SK-N-SH treated with all-trans-retinoic acid at 6 μM for 48 hours (cell line): Measurements from ENCODE around the gene PHF21B.
"Not testable (repeated sequence)": the region's sequence is repeated elsewhere in the genome, so short reads cannot be mapped to it uniquely, and the experiment has no call there.

Experiments
- ATAC-seq: fragments of 200-7000 bp; cut with Tn5 transposase; 3 replicates; pipeline ENCODE4 v1.9.1; 2020; ENCODE audit warnings: mild to moderate bottlenecking, moderate library complexity
- ARNTL ChIP-seq: fragments of 450-650 bp; formaldehyde crosslinking; IDR thresholded peaks from 2 replicates; pipeline ENCODE4 v1.5.0; 2020; ENCODE audit warnings: low read depth, mild to moderate bottlenecking, moderate library complexity, borderline replicate concordance
- BACH2 ChIP-seq: fragments of 250-450 bp; sonication (Bioruptor Pico); IDR thresholded peaks from 2 replicates; pipeline ENCODE4 v1.9.0; 2021; ENCODE audit warnings: mild to moderate bottlenecking, borderline replicate concordance
- CREB5 ChIP-seq: fragments of 250-450 bp; sonication (Bioruptor Pico); IDR thresholded peaks from 2 replicates; pipeline ENCODE4 v1.5.1; 2020; ENCODE audit warnings: low read depth, mild to moderate bottlenecking, moderate library complexity
- CSDC2 ChIP-seq: fragments of 250-450 bp; sonication (Bioruptor Pico); IDR thresholded peaks from 2 replicates; pipeline ENCODE4 v1.5.0; 2020; ENCODE audit warnings: mild to moderate bottlenecking, moderate library complexity
- CSRNP3 ChIP-seq: fragments of 250-450 bp; sonication (Bioruptor Pico); IDR thresholded peaks from 2 replicates; pipeline ENCODE4 v1.5.1; 2021; ENCODE audit warnings: mild to moderate bottlenecking, moderate library complexity
- ESRRG ChIP-seq: fragments of 250-450 bp; sonication (Bioruptor Pico); IDR thresholded peaks from 2 replicates; pipeline ENCODE4 v1.6.1; 2021; ENCODE audit warnings: mild to moderate bottlenecking
- GLIS3 ChIP-seq: fragments of 250-450 bp; sonication (Bioruptor Pico); IDR thresholded peaks from 2 replicates; pipeline ENCODE4 v1.5.0; 2020; ENCODE audit warnings: mild to moderate bottlenecking, moderate library complexity
- ISL1 ChIP-seq: fragments of 250-450 bp; sonication (Bioruptor Pico); IDR thresholded peaks from 2 replicates; pipeline ENCODE4 v2.1.2; 2022; ENCODE audit warnings: mild to moderate bottlenecking, moderate library complexity
- OSR1 ChIP-seq: fragments of 250-450 bp; sonication (Bioruptor Pico); IDR thresholded peaks from 2 replicates; pipeline ENCODE4 v1.8.0; 2022; ENCODE audit warnings: moderate library complexity, mild to moderate bottlenecking, inconsistent platforms
- PATZ1 ChIP-seq: fragments of 250-450 bp; sonication (Bioruptor Pico); IDR thresholded peaks from 2 replicates; pipeline ENCODE4 v1.8.0; 2020; ENCODE audit warnings: mild to moderate bottlenecking, moderate library complexity, borderline replicate concordance
- POU6F1 ChIP-seq: fragments of 250-450 bp; sonication (Bioruptor Pico); IDR thresholded peaks from 2 replicates; pipeline ENCODE4 v1.8.0; 2021; ENCODE audit warnings: low read depth, mild to moderate bottlenecking, moderate library complexity, borderline replicate concordance
- PPARA ChIP-seq: fragments of 250-450 bp; sonication (Bioruptor Pico); IDR thresholded peaks from 2 replicates; pipeline ENCODE4 v1.5.0; 2020; ENCODE audit warnings: mild to moderate bottlenecking, borderline replicate concordance
- SNAI2 ChIP-seq: fragments of 250-450 bp; sonication (Bioruptor Pico); IDR thresholded peaks from 2 replicates; pipeline ENCODE4 v1.5.0; 2020; ENCODE audit warnings: mild to moderate bottlenecking, moderate library complexity
- TCF4 ChIP-seq: fragments of 250-450 bp; sonication (Bioruptor Pico); IDR thresholded peaks from 2 replicates; pipeline ENCODE4 v1.8.0; 2021; ENCODE audit warnings: mild to moderate bottlenecking, moderate library complexity, borderline replicate concordance
- TOX ChIP-seq: fragments of 250-450 bp; sonication (Bioruptor Pico); IDR thresholded peaks from 2 replicates; pipeline ENCODE4 v1.8.0; 2021; ENCODE audit warnings: mild to moderate bottlenecking, moderate library complexity, borderline replicate concordance
- TSHZ2 ChIP-seq: fragments of 250-450 bp; sonication (Bioruptor Pico); IDR thresholded peaks from 2 replicates; pipeline ENCODE4 v1.5.0; 2020; ENCODE audit warnings: mild to moderate bottlenecking, moderate library complexity
- ZC3H10 ChIP-seq: fragments of 250-450 bp; sonication (Bioruptor Pico); IDR thresholded peaks from 2 replicates; pipeline ENCODE4 v1.5.1; 2021; ENCODE audit warnings: mild to moderate bottlenecking, moderate library complexity
- ZFP3 ChIP-seq: fragments of 250-450 bp; sonication (Bioruptor Pico); IDR thresholded peaks from 2 replicates; pipeline ENCODE4 v1.5.0; 2020; ENCODE audit warnings: mild to moderate bottlenecking, moderate library complexity
- ZFP30 ChIP-seq: fragments of 450-650 bp; formaldehyde crosslinking; IDR thresholded peaks from 2 replicates; pipeline ENCODE4 v1.5.0; 2022; ENCODE audit warnings: mild to moderate bottlenecking, moderate library complexity
- ZNF70 ChIP-seq: fragments of 450-650 bp; formaldehyde crosslinking; IDR thresholded peaks from 2 replicates; pipeline ENCODE4 v1.5.0; 2020; ENCODE audit warnings: mild to moderate bottlenecking, moderate library complexity
- ZNF8 ChIP-seq: fragments of 450-650 bp; formaldehyde crosslinking; IDR thresholded peaks from 2 replicates; pipeline ENCODE4 v1.5.0; 2020; ENCODE audit warnings: mild to moderate bottlenecking, moderate library complexity

The PHF21B gene

GRCh38 chr22:44962741-44963454 lies 46.9 kb downstream of the PHF21B start:
- no peak for ATAC-seq
- TF ChIP-seq ISL1 (CRISPR knock-in tag): no peak
- no peak for TF ChIP-seq BACH2
- no peak for TF ChIP-seq POU6F1 (CRISPR knock-in tag)
- no peak for TF ChIP-seq PATZ1 (CRISPR knock-in tag)
- no peak for TF ChIP-seq OSR1 (CRISPR knock-in tag)
- TF ChIP-seq CREB5 (CRISPR knock-in tag): no peak
- TF ChIP-seq SNAI2 (CRISPR knock-in tag): no peak
- TF ChIP-seq ARNTL (CRISPR knock-in tag): no peak
- no peak for TF ChIP-seq TOX
- no peak for TF ChIP-seq ESRRG
- TF ChIP-seq ZFP3 (CRISPR knock-in tag): no peak
- TF ChIP-seq ZC3H10 (CRISPR knock-in tag): no peak
- no peak for TF ChIP-seq ZNF70
- no peak for TF ChIP-seq CSRNP3 (CRISPR knock-in tag)
- no peak for TF ChIP-seq PPARA (CRISPR knock-in tag)
- no peak for TF ChIP-seq CSDC2 (CRISPR knock-in tag)
- TF ChIP-seq TCF4 (CRISPR knock-in tag): no peak

- not testable (repeated sequence) for ATAC-seq
These were observed 48.1 kb downstream of the PHF21B start for GRCh38 chr22:44961682-44962081.

- TF ChIP-seq GLIS3: no peak
- TF ChIP-seq SNAI2 (CRISPR knock-in tag): no peak
- no peak for TF ChIP-seq ZC3H10 (CRISPR knock-in tag)
- TF ChIP-seq ZFP30 (CRISPR knock-in tag): no peak
- no peak for TF ChIP-seq CSDC2 (CRISPR knock-in tag)
- TF ChIP-seq ZNF70: no peak
- no peak for TF ChIP-seq CREB5 (CRISPR knock-in tag)
- TF ChIP-seq OSR1 (CRISPR knock-in tag): no peak
- no peak for TF ChIP-seq ISL1 (CRISPR knock-in tag)
- no peak for TF ChIP-seq PATZ1 (CRISPR knock-in tag)
- TF ChIP-seq TSHZ2 (CRISPR knock-in tag): no peak
- no peak for TF ChIP-seq ZNF8
- no peak for TF ChIP-seq ESRRG
- no peak for TF ChIP-seq PPARA (CRISPR knock-in tag)
- ATAC-seq: 0 out of 3 replicates have a peak, but pooled peaks have one; percentile 34
These were observed 52.7 kb downstream of the PHF21B start for GRCh38 chr22:44956840-44957767.
